Renal pelvis (tissue), 4 donors: ENCODE measurements around the gene ZSCAN10. TPM values are rescaled to one million over a fixed set of nuclear protein-coding genes. Genes with fewer than 3 reads are reported as not detected.
A peak's percentile ranks its signal among the peaks of the same experiment; 100 is the strongest.
"Not testable (repeated sequence)": the region's sequence is repeated elsewhere in the genome, so short reads cannot be mapped to it uniquely, and the experiment has no call there.

Experiments
- DNase-seq: peaks from one replicate; pipeline ENCODE4 v3.0.0-alpha.2; 2013
- polyA plus RNA-seq, 3 donors: library from polyadenylated mRNA; unstranded; fragments of 120-200 nt; gene quantifications; one replicate each; pipeline ENCODE4 v1.2.1, GENCODE V29; 2013; ENCODE audit not compliant: insufficient read length in 3 of 3

Gene ZSCAN10
- polyA plus RNA-seq, 3 donors, result 0.10 to 0.30 (median 0.10) TPM

GRCh38 chr16:3063625-3064386 is 35.3 kb downstream of the ZSCAN10 start:
- no peak for DNase-seq

GRCh38 chr16:3062553-3062952 is 36.5 kb downstream of the ZSCAN10 start:
- DNase-seq, result no peak

GRCh38 chr16:3060339-3061127 is 38.6 kb downstream of the ZSCAN10 start:
- DNase-seq, result no peak

GRCh38 chr16:3059723-3060242 is 39.3 kb downstream of the ZSCAN10 start:
- DNase-seq, result no peak

- peak; percentile 89 for DNase-seq
These were observed 39.9 kb downstream of the ZSCAN10 start for GRCh38 chr16:3059041-3059722.

- peak; percentile 42 for DNase-seq
These were observed 40.7 kb downstream of the ZSCAN10 start for GRCh38 chr16:3058139-3059030.

GRCh38 chr16:3057181-3058138 is 41.6 kb downstream of the ZSCAN10 start:
- no peak for DNase-seq

GRCh38 chr16:3056336-3057180 is 42.5 kb downstream of the ZSCAN10 start:
- DNase-seq, result no peak

- DNase-seq, result not testable (repeated sequence)
These were observed 43.4 kb downstream of the ZSCAN10 start for GRCh38 chr16:3055734-3056115.

- no peak for DNase-seq
These were observed 43.9 kb downstream of the ZSCAN10 start for GRCh38 chr16:3054965-3055733.

- not testable (repeated sequence) for DNase-seq
These were observed 45.8 kb downstream of the ZSCAN10 start for GRCh38 chr16:3053330-3053710.

- not testable (repeated sequence) for DNase-seq
These were observed 46.3 kb downstream of the ZSCAN10 start for GRCh38 chr16:3052571-3053329.

- no peak for DNase-seq
These were observed 47.6 kb downstream of the ZSCAN10 start for GRCh38 chr16:3051494-3051893.

- DNase-seq, result no peak
These were observed 48.1 kb downstream of the ZSCAN10 start for GRCh38 chr16:3051009-3051408.

GRCh38 chr16:3050487-3050886 is 48.6 kb downstream of the ZSCAN10 start:
- no peak for DNase-seq

GRCh38 chr16:3049921-3050481 is 49.1 kb downstream of the ZSCAN10 start:
- DNase-seq, result no peak

- DNase-seq, result no peak
These were observed 51.7 kb downstream of the ZSCAN10 start for GRCh38 chr16:3047387-3047720.
